ENCODE measurements around the gene HEATR1.

DNA sequence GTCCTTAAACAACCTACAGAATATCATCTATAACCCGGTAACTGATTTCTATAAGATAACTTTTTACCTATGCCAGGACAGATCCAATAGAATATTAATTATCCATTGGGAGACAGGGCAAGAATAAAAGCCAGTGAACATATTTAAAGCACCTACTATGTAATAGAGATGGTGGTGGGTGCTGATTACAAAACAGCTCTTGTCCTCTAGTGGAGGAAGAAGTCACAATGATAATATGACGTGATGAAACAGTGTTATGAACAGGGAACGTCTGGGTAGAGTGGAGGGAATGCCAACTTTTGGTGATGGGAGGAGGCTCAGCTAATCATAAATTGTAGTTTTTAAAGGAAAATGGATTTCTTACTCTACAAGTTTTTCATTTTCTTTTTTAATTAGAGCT lies 78.2 kb downstream of the HEATR1 start:
- TF ChIP-seq, protein P1, sequence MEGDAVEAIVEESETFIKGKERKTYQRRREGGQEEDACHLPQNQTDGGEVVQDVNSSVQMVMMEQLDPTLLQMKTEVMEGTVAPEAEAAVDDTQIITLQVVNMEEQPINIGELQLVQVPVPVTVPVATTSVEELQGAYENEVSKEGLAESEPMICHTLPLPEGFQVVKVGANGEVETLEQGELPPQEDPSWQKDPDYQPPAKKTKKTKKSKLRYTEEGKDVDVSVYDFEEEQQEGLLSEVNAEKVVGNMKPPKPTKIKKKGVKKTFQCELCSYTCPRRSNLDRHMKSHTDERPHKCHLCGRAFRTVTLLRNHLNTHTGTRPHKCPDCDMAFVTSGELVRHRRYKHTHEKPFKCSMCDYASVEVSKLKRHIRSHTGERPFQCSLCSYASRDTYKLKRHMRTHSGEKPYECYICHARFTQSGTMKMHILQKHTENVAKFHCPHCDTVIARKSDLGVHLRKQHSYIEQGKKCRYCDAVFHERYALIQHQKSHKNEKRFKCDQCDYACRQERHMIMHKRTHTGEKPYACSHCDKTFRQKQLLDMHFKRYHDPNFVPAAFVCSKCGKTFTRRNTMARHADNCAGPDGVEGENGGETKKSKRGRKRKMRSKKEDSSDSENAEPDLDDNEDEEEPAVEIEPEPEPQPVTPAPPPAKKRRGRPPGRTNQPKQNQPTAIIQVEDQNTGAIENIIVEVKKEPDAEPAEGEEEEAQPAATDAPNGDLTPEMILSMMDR (IDR thresholded peaks at IDR 0.05), result no peak
- TF ChIP-seq POLR2A (IDR thresholded peaks at IDR 0.05), result no peak

Measured in ovary (tissue), 3 donors.